Measurements from ENCODE around the gene TNFSF4.

TNFSF4 gene

DNA sequence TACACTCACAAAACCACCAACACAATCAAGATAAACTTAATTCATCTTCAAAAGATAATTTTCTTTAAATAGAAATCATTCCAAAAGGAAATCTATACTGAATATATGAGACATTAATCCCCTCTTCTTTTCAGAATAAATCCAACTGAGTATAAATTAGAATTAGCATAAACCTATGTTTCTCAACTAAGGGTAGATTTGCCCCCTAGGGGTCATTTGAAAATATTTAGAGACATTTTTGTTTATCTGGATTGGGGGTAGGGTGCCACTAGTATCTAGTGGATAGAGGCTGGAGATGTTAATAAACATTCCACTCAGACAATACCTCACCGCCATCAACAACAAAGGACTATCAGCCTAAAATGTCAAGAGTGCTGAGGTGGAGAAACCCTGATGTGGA is 6.5 kb upstream of the TNFSF4 start:
- DNase-seq, result no peak

GRCh38 chr1:173212952-173213491 is 5.9 kb upstream of the TNFSF4 start:
- H3K9me3 Mint-ChIP-seq, result no peaks in the 10 kb centered on the region
- H3K4me3 Mint-ChIP-seq, result no peak overlapping the region
- TF ChIP-seq, protein P1, sequence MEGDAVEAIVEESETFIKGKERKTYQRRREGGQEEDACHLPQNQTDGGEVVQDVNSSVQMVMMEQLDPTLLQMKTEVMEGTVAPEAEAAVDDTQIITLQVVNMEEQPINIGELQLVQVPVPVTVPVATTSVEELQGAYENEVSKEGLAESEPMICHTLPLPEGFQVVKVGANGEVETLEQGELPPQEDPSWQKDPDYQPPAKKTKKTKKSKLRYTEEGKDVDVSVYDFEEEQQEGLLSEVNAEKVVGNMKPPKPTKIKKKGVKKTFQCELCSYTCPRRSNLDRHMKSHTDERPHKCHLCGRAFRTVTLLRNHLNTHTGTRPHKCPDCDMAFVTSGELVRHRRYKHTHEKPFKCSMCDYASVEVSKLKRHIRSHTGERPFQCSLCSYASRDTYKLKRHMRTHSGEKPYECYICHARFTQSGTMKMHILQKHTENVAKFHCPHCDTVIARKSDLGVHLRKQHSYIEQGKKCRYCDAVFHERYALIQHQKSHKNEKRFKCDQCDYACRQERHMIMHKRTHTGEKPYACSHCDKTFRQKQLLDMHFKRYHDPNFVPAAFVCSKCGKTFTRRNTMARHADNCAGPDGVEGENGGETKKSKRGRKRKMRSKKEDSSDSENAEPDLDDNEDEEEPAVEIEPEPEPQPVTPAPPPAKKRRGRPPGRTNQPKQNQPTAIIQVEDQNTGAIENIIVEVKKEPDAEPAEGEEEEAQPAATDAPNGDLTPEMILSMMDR (IDR thresholded peaks at IDR 0.05), result no peak
- H3K36me3 Mint-ChIP-seq (ENCODE audit: low read depth), result no peaks in the 10 kb centered on the region
- H3K27me3 Mint-ChIP-seq (ENCODE audit: low read depth, poor library complexity), result peaks cover 12% of the 10 kb centered on the region
- no peak for DNase-seq
- H3K4me1 Mint-ChIP-seq, result peaks cover 7% of the 10 kb centered on the region
- no peak overlapping the region for H3K27ac Mint-ChIP-seq

More for the DNA sequence above, 6.5 kb upstream of the TNFSF4 start:
- H3K4me3 Mint-ChIP-seq, result no peak overlapping the region
- peaks cover 7% of the 10 kb centered on the region for H3K4me1 Mint-ChIP-seq
- H3K27ac Mint-ChIP-seq, result no peak overlapping the region
- H3K36me3 Mint-ChIP-seq (ENCODE audit: low read depth), result no peaks in the 10 kb centered on the region
- no peaks in the 10 kb centered on the region for H3K9me3 Mint-ChIP-seq
- TF ChIP-seq, protein P1 (IDR thresholded peaks at IDR 0.05), result no peak
- H3K27me3 Mint-ChIP-seq (ENCODE audit: low read depth, poor library complexity), result peaks cover 12% of the 10 kb centered on the region

DNA sequence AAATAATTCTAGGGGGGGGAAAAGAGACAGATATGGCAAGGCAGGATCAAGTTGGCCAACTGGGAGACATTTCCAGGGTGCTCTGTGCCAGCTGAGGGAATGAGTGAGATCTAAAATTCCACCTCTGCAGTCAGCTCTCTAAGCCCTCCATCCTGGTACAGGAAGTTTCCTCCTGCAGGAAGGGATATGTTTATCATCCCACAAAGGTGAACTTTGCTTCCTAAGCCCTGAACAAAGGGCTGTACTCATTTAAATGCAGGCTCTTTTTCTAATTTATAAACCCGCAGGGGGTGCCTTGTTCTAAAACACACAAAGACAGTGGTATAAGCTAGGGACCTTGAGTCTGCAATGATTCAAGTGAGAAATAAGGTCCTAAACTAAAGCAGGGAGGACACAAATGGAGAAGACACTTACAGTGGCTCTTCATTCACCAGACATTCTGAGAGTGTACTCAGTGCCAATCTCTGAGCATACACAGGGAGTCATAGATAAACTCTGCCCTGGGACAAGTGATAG is 3.6 kb upstream of the TNFSF4 start:
- no peak overlapping the region for H3K27ac Mint-ChIP-seq
- TF ChIP-seq, protein P1 (IDR thresholded peaks at IDR 0.05), result no peak
- H3K9me3 Mint-ChIP-seq, result no peaks in the 10 kb centered on the region
- no peak overlapping the region for H3K4me3 Mint-ChIP-seq
- DNase-seq, result no peak
- H3K4me1 Mint-ChIP-seq, result peaks cover 7% of the 10 kb centered on the region
- H3K27me3 Mint-ChIP-seq (ENCODE audit: low read depth, poor library complexity), result peaks cover 5% of the 10 kb centered on the region
- no peaks in the 10 kb centered on the region for H3K36me3 Mint-ChIP-seq (ENCODE audit: low read depth)

- H3K36me3 Mint-ChIP-seq (ENCODE audit: low read depth), result no peaks in the 10 kb centered on the region
- no peak overlapping the region for H3K27ac Mint-ChIP-seq
- H3K4me3 Mint-ChIP-seq, result no peak overlapping the region
- DNase-seq, result no peak
- H3K27me3 Mint-ChIP-seq (ENCODE audit: low read depth, poor library complexity), result peaks cover 3% of the 10 kb centered on the region
- TF ChIP-seq, protein P1 (IDR thresholded peaks at IDR 0.05), result no peak
- peaks cover 7% of the 10 kb centered on the region for H3K4me1 Mint-ChIP-seq
- no peaks in the 10 kb centered on the region for H3K9me3 Mint-ChIP-seq
These were observed 3.2 kb upstream of the TNFSF4 start for GRCh38 chr1:173210283-173210682.

DNA sequence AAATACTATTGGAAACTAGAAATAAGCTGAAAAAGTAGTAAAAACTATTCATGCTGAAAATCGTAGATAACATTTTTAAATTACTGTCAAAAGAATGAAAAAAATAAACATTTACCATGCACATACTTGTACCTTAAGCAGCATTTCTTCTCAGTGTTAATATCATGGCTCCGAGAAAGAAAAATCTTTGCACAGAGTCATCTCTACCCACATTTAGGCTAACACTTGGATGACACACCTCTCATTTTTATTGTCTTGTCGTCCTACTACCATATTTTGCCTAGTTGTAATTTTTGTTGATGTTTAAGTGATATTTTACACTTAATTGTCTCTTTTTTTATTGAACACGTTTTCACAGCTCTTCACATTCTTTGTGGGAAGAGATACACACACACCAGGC is 1.7 kb upstream of the TNFSF4 start:
- H3K27ac Mint-ChIP-seq, result no peak overlapping the region
- no peak overlapping the region for H3K4me3 Mint-ChIP-seq
- H3K9me3 Mint-ChIP-seq, result no peaks in the 10 kb centered on the region
- no peaks in the 10 kb centered on the region for H3K36me3 Mint-ChIP-seq (ENCODE audit: low read depth)
- no peak for DNase-seq
- TF ChIP-seq, protein P1 (IDR thresholded peaks at IDR 0.05), result no peak
- H3K4me1 Mint-ChIP-seq, result peaks cover 7% of the 10 kb centered on the region
- H3K27me3 Mint-ChIP-seq (ENCODE audit: low read depth, poor library complexity), result peaks cover 8% of the 10 kb centered on the region

- Mint-ChIP-seq H3K4me1 (peaks cover 7% of the 10 kb centered on the region), H3K27ac (no peak overlapping the region), H3K27me3 (ENCODE audit: low read depth, poor library complexity) (peaks cover 8% of the 10 kb centered on the region), H3K36me3 (ENCODE audit: low read depth) (no peaks in the 10 kb centered on the region), H3K9me3 (no peaks in the 10 kb centered on the region), H3K4me3 (no peak overlapping the region)
- no peak for DNase-seq
- TF ChIP-seq, protein P1 (IDR thresholded peaks at IDR 0.05), result no peak
These were observed 1.0 kb upstream of the TNFSF4 start for GRCh38 chr1:173208146-173208545.
